HG03521 (cell line): ENCODE measurements around the gene SPATA22.
"Not testable (repeated sequence)": the region's sequence is repeated elsewhere in the genome, so short reads cannot be mapped to it uniquely, and the experiment has no call there.

Experiments
- ATAC-seq: cut with Tn5 transposase; IDR thresholded peaks from one replicate; pipeline ENCODE4 v1.9.1; 2021; ENCODE audit warnings: mild to moderate bottlenecking, moderate library complexity; ENCODE audit not compliant: unreplicated experiment

Gene SPATA22

GRCh38 chr17:3475251-3475685 lies 3.6 kb upstream of the SPATA22 start:
- no peak for ATAC-seq

- no peak for ATAC-seq
Observed at GRCh38 chr17:3474212-3474611, 2.6 kb upstream of the SPATA22 start.

- no peak for ATAC-seq
Observed at GRCh38 chr17:3472137-3472536, 518 bp upstream of the SPATA22 start.

GRCh38 chr17:3469529-3469928 lies 2.1 kb downstream of the SPATA22 start:
- ATAC-seq, result no peak

- ATAC-seq, result not testable (repeated sequence)
Observed at GRCh38 chr17:3466355-3466754, 5.3 kb downstream of the SPATA22 start.

GRCh38 chr17:3448059-3448665 lies 23.5 kb downstream of the SPATA22 start:
- ATAC-seq, result no peak

GRCh38 chr17:3447625-3448024 lies 24.0 kb downstream of the SPATA22 start:
- no peak for ATAC-seq

- no peak for ATAC-seq
Observed at GRCh38 chr17:3440451-3440850, 31.2 kb downstream of the SPATA22 start.

- ATAC-seq, result no peak
Observed at GRCh38 chr17:3438368-3438767, 33.3 kb downstream of the SPATA22 start.

- no peak for ATAC-seq
Observed at GRCh38 chr17:3433741-3434140, 37.9 kb downstream of the SPATA22 start, which contains the start of gene OR1E2. Gene OR1E2 (minus strand): TSS chr17:3433841. CDS start chr17:3433841, 0 bp downstream.

- not testable (repeated sequence) for ATAC-seq
Observed at GRCh38 chr17:3433215-3433614, 38.4 kb downstream of the SPATA22 start.

GRCh38 chr17:3418222-3418621 lies 53.4 kb downstream of the SPATA22 start:
- no peak for ATAC-seq

GRCh38 chr17:3415610-3416009 lies 56.0 kb downstream of the SPATA22 start:
- ATAC-seq, result no peak

GRCh38 chr17:3412216-3412615 lies 59.4 kb downstream of the SPATA22 start:
- ATAC-seq, result not testable (repeated sequence)

GRCh38 chr17:3411070-3411469 lies 60.5 kb downstream of the SPATA22 start, which contains the start of gene OR3A3:
Gene OR3A3 (plus strand): TSS chr17:3411370.
- no peak for ATAC-seq

GRCh38 chr17:3403856-3404255 lies 67.8 kb downstream of the SPATA22 start:
- ATAC-seq, result not testable (repeated sequence)

GRCh38 chr17:3401786-3402185 lies 69.8 kb downstream of the SPATA22 start:
- no peak for ATAC-seq

- no peak for ATAC-seq
Observed at GRCh38 chr17:3400055-3400454, 71.6 kb downstream of the SPATA22 start.

GRCh38 chr17:3398310-3398709 lies 73.3 kb downstream of the SPATA22 start, which contains the start of gene OR1E1:
Gene OR1E1 (minus strand): TSS chr17:3398410. CDS start chr17:3398410, 0 bp downstream.
- ATAC-seq, result no peak

- not testable (repeated sequence) for ATAC-seq
Observed at GRCh38 chr17:3397801-3398200, 73.8 kb downstream of the SPATA22 start.
